Tibial artery (tissue), 4 donors: ENCODE data around the gene UPK1A.

Source experiments
- DNase-seq, 2 donors: peaks; one replicate each; pipeline ENCODE4 v3.0.0-alpha.2; 2019
- H3K27ac ChIP-seq, 2 donors: fragments of 200-600 bp; sonication (generic) in 1 of 2; 1 replicate in 1 of 2; 2 replicates in 1 of 2; pipeline ENCODE4 v1.5.1; 2018 to 2019; ENCODE audit warnings: mild to moderate bottlenecking in 1 of 2
- H3K27me3 ChIP-seq, 2 donors: fragments of 200-600 bp; sonication (generic) in 1 of 2; one replicate each; pipeline versions ENCODE4 v1.5.1 to v1.6.0; 2016 to 2019
- H3K36me3 ChIP-seq, 3 donors: fragments of 200-600 bp; sonication (generic) in 2 of 3; one replicate each; pipeline ENCODE4 v1.5.1; 2016 to 2019; ENCODE audit warnings: mild to moderate bottlenecking in 2 of 3
- H3K4me1 ChIP-seq, 4 donors: fragments of 200-600 bp; sonication (generic) in 2 of 4; 1 replicate in 3 of 4; 2 replicates in 1 of 4; pipeline ENCODE4 v1.5.1; 2016 to 2019
- H3K4me3 ChIP-seq, 2 donors: fragments of 200-600 bp; sonication (generic) in 1 of 2; 1 replicate in 1 of 2; 2 replicates in 1 of 2; pipeline ENCODE4 v1.5.1; 2018 to 2019; ENCODE audit warnings: mild to moderate bottlenecking in 2 of 2
- H3K9me3 ChIP-seq, 3 donors: fragments of 200-600 bp; sonication (generic) in 1 of 3; one replicate each; pipeline ENCODE4 v1.5.1; 2016 to 2019
- intact Hi-C: fragments of 100-400 bp; cut with DNase I; formaldehyde crosslinking; loops from one replicate; pipeline ENCODE4 v1.15.0; 2023; ENCODE audit warnings: low total_unique reads
- TF ChIP-seq, protein P1 (sequence below), 2 experiments: fragments of 200-600 bp in 1 of 2; fragments of 450-650 bp in 1 of 2; IDR thresholded peaks; one replicate each; pipeline ENCODE4 v1.5.1; 2017 to 2019; ENCODE audit warnings: antibody characterized with exemption in 2 of 2, mild to moderate bottlenecking in 1 of 2, moderate library complexity in 1 of 2

UPK1A gene

GRCh38 chr19:35716801-35717664 lies 50.7 kb downstream of the UPK1A start:
- TF ChIP-seq, protein P1, sequence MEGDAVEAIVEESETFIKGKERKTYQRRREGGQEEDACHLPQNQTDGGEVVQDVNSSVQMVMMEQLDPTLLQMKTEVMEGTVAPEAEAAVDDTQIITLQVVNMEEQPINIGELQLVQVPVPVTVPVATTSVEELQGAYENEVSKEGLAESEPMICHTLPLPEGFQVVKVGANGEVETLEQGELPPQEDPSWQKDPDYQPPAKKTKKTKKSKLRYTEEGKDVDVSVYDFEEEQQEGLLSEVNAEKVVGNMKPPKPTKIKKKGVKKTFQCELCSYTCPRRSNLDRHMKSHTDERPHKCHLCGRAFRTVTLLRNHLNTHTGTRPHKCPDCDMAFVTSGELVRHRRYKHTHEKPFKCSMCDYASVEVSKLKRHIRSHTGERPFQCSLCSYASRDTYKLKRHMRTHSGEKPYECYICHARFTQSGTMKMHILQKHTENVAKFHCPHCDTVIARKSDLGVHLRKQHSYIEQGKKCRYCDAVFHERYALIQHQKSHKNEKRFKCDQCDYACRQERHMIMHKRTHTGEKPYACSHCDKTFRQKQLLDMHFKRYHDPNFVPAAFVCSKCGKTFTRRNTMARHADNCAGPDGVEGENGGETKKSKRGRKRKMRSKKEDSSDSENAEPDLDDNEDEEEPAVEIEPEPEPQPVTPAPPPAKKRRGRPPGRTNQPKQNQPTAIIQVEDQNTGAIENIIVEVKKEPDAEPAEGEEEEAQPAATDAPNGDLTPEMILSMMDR (IDR thresholded peaks at IDR 0.05): peak; percentile 87 to 93
- DNase-seq: peak; percentile 96 to 98
- H3K4me1 ChIP-seq: peaks cover 0 to 36% (median 26%) of the 10 kb centered on the region in 4 donors
- H3K4me3 ChIP-seq: peak overlapping the region; percentile 64 to 95
- no peaks in the 10 kb centered on the region for H3K9me3 ChIP-seq
- H3K36me3 ChIP-seq: peaks cover 9 to 27% (median 18%) of the 10 kb centered on the region in 3 donors
- H3K27ac ChIP-seq: peak overlapping the region; percentile 86
- intact Hi-C loops: loop anchor here (2.0 to 10.0 kb wide), 4 partner anchors 24 to 592 kb away; partner anchors contain the start of genes HSPB6, PROSER3 and TMEM147
- H3K27me3 ChIP-seq: no peaks in the 10 kb centered on the region

DNA sequence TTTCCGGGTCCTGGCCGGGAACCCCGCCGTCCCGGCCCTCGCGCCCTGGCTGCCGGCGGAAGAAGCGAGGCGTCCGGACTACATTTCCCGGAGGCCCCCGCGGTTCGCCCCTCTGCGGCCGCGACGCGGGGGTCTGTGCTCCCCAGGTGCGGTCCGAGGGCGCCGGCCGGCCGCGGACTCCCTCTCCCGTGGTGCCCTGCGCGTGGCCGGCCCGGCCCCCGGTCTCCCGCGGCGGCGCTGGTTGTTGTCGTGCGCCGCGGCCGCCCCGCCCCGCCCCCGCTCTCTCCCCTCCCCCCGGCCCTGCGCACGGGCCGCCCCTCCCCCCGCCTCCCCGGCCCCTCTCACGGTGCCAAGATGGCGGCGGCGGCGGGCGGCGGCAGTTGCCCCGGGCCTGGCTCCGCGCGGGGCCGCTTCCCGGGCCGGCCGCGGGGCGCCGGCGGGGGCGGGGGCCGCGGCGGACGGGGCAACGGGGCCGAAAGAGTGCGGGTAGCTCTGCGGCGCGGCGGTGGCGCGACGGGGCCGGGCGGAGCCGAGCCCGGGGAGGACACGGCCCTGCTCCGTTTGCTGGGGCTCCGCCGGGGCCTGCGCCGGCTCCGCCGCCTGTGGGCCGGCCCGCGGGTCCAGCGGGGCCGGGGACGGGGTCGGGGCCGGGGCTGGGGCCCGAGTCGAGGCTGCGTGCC lies 51.5 kb downstream of the UPK1A start, which contains the start of gene KMT2B:
Gene KMT2B (plus strand): TSS at position 339 of the 680 bp plus-strand sequence. CDS start 16 bp downstream, at position 355.
- intact Hi-C loops: loop anchor here (2.0 to 10.0 kb wide), 4 partner anchors 25 to 593 kb away; partner anchors contain the start of genes HSPB6, PROSER3 and TMEM147
- TF ChIP-seq, protein P1 (IDR thresholded peaks at IDR 0.05): no peak
- H3K4me1 ChIP-seq: peaks cover 0 to 36% (median 26%) of the 10 kb centered on the region in 4 donors
- H3K9me3 ChIP-seq: no peaks in the 10 kb centered on the region
- peak within 1 kb of the TSS; percentile 86 for H3K27ac ChIP-seq
- peaks cover 17 to 35% (median 25%) of the 10 kb centered on the region in 3 donors for H3K36me3 ChIP-seq
- H3K27me3 ChIP-seq: no peaks in the 10 kb centered on the region
- no peak for DNase-seq
- H3K4me3 ChIP-seq: peak within 1 kb of the TSS; percentile 64 to 95

- intact Hi-C loops: loop anchor here (5.0 to 10.0 kb wide), 3 partner anchors 39 to 594 kb away; partner anchors contain the start of genes HSPB6, PROSER3 and TMEM147
- DNase-seq: no peak
- TF ChIP-seq, protein P1 (IDR thresholded peaks at IDR 0.05): no peak
- Histone ChIP-seq H3K36me3 (peaks cover 24 to 42% (median 32%) of the 10 kb centered on the region in 3 donors), H3K27ac (peak overlapping the region; percentile 77 to 86), H3K4me1 (peaks cover 0 to 36% (median 26%) of the 10 kb centered on the region in 4 donors), H3K4me3 (peak overlapping the region; percentile 64 to 95), H3K9me3 (no peaks in the 10 kb centered on the region), H3K27me3 (no peaks in the 10 kb centered on the region)
Measured at GRCh38 chr19:35718345-35719041, 52.2 kb downstream of the UPK1A start.

DNA sequence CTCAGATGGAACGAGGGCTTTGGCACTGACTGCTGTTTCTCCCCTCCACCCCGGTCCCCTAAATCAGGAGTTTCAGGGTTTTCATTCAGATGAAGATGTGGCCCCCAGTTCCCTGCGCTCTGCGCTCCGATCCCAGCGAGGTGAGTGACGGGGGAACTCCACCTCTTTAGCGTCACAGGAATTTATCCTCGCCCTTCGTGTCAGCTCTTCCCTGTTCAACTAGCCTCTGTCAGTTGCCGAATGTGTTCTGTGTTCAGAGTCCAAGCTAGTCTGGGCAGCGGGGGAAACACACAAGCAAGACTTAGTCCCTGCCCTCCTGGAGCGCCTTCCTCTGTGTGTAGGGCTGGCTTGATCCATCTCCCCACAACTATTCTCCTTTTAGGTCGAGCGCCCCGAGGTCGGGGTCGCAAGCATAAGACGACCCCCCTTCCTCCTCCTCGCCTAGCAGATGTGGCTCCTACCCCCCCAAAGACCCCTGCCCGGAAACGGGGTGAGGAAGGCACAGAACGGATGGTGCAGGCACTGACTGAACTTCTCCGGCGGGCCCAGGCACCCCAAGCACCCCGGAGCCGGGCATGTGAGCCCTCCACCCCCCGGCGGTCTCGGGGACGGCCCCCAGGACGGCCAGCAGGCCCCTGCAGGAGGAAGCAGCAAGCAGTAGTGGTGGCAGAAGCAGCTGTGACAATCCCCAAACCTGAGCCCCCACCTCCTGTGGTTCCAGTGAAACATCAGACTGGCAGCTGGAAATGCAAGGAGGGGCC lies 53.3 kb downstream of the UPK1A start:
- Histone ChIP-seq H3K27me3 (no peaks in the 10 kb centered on the region), H3K36me3 (peaks cover 34 to 53% (median 43%) of the 10 kb centered on the region in 3 donors), H3K27ac (peak overlapping the region in 1 of 2 donors; percentile 77), H3K4me3 (peak overlapping the region; percentile 64 to 95), H3K9me3 (no peaks in the 10 kb centered on the region), H3K4me1 (peaks cover 0 to 36% (median 26%) of the 10 kb centered on the region in 4 donors)
- intact Hi-C loops: loop anchor here (5.0 to 10.0 kb wide), 3 partner anchors 38 to 595 kb away; partner anchors contain the start of genes HSPB6, PROSER3 and TMEM147
- no peak for DNase-seq
- TF ChIP-seq, protein P1 (IDR thresholded peaks at IDR 0.05): no peak
